NCI-H345 treated with DMSO at 0.1 percent for 48 hours (cell line): ENCODE results near the gene TAX1BP1.
"Not testable (repeated sequence)": the region's sequence is repeated elsewhere in the genome, so short reads cannot be mapped to it uniquely, and the experiment has no call there.

Experiments
- DNase-seq: peaks from one replicate; lab custom pipeline; 2025; ENCODE audit not compliant: unreplicated experiment; lab: John Stamatoyannopoulos, UW

TAX1BP1 gene

GRCh38 chr7:27840760-27841364 is 100.9 kb downstream of the TAX1BP1 start:
- no peak for DNase-seq

- no peak for DNase-seq
Measured at GRCh38 chr7:27842094-27842692, 102.2 kb downstream of the TAX1BP1 start.

GRCh38 chr7:27842851-27843250 is 102.9 kb downstream of the TAX1BP1 start:
- no peak for DNase-seq

DNA sequence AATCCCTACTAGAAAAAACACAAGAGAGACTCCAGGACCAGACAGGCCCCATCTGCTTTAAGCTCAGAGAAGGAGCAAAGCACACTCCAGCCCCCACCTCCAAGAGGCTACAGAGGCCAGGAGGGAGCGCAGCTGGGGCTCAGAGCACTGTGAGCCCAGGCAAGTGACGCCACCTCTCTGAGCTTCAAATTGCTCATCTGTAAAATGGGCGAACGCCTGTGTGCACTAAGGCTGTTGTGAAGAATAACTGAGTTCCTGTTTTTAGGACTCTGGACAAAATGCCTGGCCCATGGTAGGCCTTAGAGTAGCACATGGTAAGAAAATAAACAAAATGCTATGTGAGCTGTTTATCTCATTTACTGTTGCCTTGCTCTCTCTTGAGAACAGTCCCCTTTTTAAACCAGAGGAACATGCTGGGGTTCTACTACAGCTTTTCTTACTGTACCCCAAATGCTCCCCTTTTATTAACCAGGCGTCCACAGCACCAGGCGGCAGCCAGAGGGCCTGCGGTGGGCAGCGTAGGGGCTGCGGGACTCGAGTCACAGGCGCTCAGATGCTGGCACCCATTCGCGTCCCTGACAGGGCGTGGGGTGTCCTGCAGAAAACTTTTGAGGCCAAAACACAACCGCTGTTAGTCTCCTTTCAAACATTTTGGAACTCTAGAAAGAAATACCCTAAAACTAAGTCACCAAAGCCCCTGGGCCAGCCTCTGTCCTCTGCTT is 103.8 kb downstream of the TAX1BP1 start:
- DNase-seq, result no peak

- no peak for DNase-seq
Measured at GRCh38 chr7:27846388-27846787, 106.4 kb downstream of the TAX1BP1 start.

DNA sequence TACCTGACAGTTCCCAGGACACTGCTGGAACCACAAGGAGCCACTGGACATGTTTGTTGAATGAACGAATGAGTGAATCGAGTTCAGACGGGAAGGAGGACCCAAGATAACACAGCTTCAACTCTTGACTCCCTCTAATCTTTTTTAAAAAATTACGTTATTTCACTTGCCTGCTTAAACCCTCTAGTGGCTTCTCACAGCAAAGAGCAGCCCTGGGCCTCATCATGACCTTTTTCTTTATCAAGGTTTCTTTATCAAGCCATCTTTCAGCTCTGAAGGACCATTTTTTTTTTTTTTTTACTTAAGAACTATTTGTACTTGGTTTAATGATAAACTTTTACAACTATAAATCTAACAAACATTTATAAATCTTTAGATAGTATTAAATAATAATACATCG is 110.6 kb downstream of the TAX1BP1 start:
- DNase-seq, result no peak

GRCh38 chr7:27856703-27857485 is 116.9 kb downstream of the TAX1BP1 start:
- DNase-seq, result not testable (repeated sequence)

DNA sequence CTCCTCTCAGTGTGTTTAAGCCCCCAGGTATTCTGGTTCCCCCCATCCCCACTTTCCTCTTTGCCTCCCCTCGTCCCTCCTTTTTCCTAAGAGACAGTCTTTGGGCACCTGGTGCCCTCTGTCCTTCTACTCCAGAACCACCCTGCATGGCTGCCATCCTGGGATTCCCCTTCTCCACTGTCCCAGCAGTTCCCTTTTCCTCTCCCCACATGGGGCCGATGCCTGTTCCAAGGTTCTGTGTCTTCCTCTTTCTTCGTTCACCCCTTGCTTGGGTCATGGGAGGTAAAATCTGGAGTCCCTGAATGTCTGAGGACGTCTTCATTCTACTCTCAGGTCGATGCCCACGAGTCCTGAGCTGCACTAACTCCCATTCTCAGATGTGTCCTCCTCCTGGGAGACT is 120.8 kb downstream of the TAX1BP1 start:
- DNase-seq, result no peak

DNA sequence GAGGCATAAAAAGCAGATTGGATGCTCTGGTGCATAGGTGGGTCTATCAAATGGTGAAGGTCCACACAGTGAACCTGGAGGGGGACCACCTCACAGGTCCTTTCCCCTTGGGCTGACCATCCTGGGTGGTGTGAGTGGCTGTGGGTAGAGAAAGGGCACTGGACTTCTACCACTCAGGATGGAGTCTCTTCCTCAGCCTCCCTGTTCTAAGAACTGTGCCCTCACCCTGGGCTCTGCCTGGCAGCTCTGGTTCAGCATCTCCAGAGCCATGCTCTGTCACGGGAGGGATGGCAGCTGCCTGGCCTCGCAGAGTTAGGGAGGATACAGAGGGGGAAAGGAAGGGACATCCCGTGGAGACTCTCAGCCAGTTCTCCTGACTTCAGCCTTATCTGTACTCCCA is 121.8 kb downstream of the TAX1BP1 start:
- no peak for DNase-seq

- no peak for DNase-seq
Measured at GRCh38 chr7:27863880-27864279, 123.9 kb downstream of the TAX1BP1 start.

DNA sequence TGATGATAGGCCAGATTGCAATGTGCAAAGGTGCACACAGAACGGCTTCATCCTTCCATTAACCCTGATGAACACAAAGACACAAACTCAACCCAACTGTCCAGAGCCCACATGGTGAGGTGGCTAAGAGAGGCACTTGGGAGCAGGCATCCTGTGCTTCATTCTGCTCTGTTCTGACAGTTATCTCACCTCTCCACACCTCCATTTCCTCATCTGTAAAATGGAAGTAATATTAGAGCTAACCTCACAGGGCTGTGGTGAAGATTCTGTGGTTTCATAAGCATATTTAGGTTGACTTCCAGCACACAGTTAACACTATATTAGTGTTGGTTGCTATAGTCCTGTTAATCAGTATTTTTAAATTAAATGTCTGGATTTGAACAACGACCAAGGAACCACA is 126.3 kb downstream of the TAX1BP1 start:
- DNase-seq, result no peak

DNA sequence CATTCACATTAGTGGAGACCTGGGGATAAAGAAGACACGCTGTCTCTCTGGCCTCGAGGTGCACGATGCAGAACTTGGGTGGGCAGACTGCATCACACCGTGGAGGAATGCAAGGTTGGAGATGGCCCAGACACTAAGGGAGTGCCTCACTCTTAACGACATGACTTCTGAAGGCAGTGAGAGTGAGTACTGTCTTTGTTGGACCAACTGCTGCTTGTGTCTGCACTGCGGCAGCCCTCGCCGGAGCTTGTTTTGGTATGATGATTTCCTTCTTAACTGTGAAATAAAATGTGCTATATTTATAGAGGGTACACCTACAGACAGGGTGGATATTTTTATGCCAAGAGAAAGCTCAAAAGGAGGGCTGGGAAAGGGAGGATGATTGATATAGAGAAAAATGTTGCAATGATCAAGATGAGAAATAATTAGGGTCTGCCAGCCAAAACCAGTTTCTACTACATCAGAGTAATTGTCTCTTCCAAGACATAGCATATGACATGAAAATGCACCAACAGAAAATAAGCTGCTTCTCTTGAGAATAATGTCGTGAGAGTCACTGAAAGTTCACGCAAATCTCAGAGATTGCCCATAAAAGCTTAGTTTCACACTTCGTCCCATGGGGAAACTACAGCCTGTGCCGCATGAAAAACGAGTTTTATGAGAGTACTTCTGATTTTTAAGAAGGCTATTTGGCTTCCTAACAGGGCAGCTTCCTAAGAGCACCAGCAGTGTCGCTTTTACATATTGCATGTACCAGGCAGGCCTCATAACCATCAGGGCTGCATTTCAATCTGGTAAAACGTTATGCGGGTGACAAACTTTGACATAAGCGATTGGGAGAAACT is 127.1 kb downstream of the TAX1BP1 start:
- no peak for DNase-seq

DNA sequence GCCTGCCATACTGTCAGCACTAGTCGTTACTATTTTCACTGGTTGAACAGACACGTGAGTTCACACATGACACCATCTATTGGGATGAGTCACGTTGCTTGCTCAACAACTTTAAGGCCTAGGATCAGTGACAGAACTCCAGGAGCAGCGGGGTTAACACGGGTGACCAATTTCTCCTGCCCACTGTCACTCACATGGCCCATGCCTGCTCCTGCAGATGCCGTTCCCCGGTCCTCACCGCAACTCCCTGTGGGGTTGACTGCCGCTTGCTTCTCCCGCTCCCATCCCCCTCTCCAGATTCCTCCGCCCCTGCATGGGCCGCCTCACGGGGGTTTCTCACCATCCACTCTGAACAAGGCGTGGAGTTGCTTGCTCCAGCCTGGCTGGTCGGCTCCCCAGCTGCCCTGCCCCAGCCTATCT is 128.2 kb downstream of the TAX1BP1 start:
- DNase-seq, result no peak

GRCh38 chr7:27869056-27869455 is 129.1 kb downstream of the TAX1BP1 start:
- DNase-seq, result no peak

DNA sequence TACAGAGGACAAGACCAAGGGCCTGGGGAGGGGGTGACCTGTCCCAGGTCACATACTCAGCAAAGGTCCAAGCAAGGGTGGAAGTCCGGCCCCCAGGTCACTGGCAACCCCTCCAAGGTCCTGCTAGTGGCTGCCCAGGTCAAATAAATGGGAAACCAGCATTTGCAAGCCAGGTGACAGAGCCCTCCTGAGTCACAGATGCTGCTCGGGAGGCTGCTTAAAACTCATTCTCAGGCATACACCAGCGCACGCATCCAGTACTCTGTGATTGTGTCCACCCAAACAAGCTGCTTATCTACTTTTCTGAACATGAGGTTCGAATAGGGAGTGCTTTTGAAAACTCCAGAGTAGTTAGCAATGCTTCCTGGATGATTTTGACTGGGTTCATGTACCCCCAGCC is 130.6 kb downstream of the TAX1BP1 start:
- DNase-seq, result no peak

DNA sequence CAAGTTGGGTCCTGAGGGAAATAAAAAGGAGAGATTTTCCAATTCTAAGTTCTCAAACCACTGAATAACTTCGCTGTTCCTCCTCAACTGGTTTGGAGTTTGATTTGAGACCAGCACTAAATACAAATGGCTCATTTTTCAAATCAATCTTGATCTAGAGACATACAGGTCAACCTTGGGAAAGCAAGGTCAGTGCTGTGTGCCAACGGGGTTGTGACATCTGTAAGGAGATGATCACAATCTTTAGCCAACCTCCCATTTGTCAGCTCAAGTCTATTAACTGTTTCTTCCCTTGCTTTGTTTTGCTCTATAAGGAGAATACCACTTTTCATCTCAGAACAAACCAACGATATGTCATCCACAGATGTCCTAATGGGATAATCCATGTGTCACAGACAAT is 131.1 kb downstream of the TAX1BP1 start:
- no peak for DNase-seq

GRCh38 chr7:27871866-27872265 is 131.9 kb downstream of the TAX1BP1 start:
- DNase-seq, result no peak

DNA sequence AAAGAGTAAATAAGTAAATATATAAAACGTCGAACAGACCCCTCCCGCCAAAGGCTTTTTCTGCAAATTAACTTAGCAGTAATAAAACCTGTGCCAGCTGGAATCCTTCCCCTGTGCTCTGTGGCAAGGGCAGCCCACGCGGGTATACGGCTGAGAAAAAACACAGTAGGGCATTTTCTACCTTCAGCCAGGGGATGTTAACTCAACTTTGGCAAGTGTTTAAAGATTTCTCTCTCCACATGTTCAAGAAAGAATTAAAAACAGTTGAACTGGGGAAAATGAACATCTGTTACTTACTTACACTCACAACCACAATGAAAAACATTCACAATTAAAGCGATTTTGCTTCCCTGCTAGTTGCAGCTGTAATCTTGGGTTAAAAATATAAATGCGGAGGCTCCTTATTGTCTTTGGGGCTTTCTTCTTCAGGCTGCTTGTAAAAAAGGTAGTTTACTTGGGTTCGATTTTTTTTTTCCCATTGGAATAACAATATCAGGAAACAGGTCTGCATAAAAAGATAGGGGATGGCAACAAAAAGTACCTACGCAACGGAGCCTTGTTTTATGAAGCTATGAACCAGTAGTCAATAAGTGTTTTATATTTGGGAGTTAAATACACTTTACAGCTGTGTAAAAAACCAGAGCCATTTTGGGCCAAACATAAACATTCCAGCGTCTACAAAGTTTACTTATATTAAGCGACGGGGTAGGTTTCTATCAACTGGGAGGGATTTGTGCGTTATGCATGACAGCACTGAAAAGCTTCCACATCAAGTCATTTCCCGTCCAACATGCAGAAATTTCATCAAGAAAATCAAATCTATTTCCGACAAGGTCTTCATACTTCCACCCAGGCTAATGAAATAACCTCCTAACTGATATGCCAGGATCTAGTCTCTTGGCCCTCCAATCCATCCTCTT is 132.7 kb downstream of the TAX1BP1 start:
- no peak for DNase-seq
